ENCODE results near the gene AHI1.
"Not testable (repeated sequence)": the region's sequence is repeated elsewhere in the genome, so short reads cannot be mapped to it uniquely, and the experiment has no call there.

AHI1 gene

GRCh38 chr6:135254471-135254870, 243.1 kb downstream of the AHI1 start:
- no peak for DNase-seq

- no peak for DNase-seq
Measured at GRCh38 chr6:135251498-135252441, 245.8 kb downstream of the AHI1 start.

- no peak for DNase-seq
Measured at GRCh38 chr6:135250751-135251497, 246.6 kb downstream of the AHI1 start.

- peak; percentile 7 for DNase-seq
Measured at GRCh38 chr6:135250234-135250633, 247.3 kb downstream of the AHI1 start.

- DNase-seq = not testable (repeated sequence)
Measured at GRCh38 chr6:135246412-135247012, 251.0 kb downstream of the AHI1 start.

- DNase-seq = no peak
Measured at GRCh38 chr6:135244805-135245204, 252.7 kb downstream of the AHI1 start.

GRCh38 chr6:135243871-135244796, 253.4 kb downstream of the AHI1 start:
- DNase-seq = no peak

- DNase-seq = no peak
Measured at GRCh38 chr6:135240711-135241110, 256.8 kb downstream of the AHI1 start.

GRCh38 chr6:135236732-135237131, 260.8 kb downstream of the AHI1 start:
- no peak for DNase-seq

GRCh38 chr6:135236319-135236718, 261.2 kb downstream of the AHI1 start:
- no peak for DNase-seq

- DNase-seq = no peak
Measured at GRCh38 chr6:135235716-135236115, 261.8 kb downstream of the AHI1 start.

- DNase-seq = no peak
Measured at GRCh38 chr6:135234492-135234780, 263.1 kb downstream of the AHI1 start.

GRCh38 chr6:135233686-135234491, 263.7 kb downstream of the AHI1 start:
- DNase-seq = no peak
